Thymus (tissue), 11 donors: Measurements from ENCODE around the gene TMEM138. TPM values are rescaled to one million over a fixed set of nuclear protein-coding genes. Genes with fewer than 3 reads are reported as not detected.
"Not testable (repeated sequence)": the region's sequence is repeated elsewhere in the genome, so short reads cannot be mapped to it uniquely, and the experiment has no call there.

Experiments used
- DNase-seq, 9 donors: peaks; one replicate each; pipeline ENCODE4 v3.0.0-alpha.2; 2013; ENCODE audit warnings: low spot score in 9 of 9, low read depth in 6 of 9, missing footprints in 1 of 9
- H3K27ac ChIP-seq, 2 donors: one replicate each; pipeline ENCODE4 v1.5.1; 2013; ENCODE audit warnings: control low read depth in 1 of 2, low read depth in 1 of 2, low read length in 1 of 2, mild to moderate bottlenecking in 1 of 2, moderate library complexity in 1 of 2
- H3K27me3 ChIP-seq, 2 donors: one replicate each; pipeline ENCODE4 v1.5.1; 2013; ENCODE audit warnings: low read length in 1 of 2; ENCODE audit not compliant: control insufficient read depth in 2 of 2, insufficient read depth in 1 of 2
- H3K36me3 ChIP-seq, 2 donors: one replicate each; pipeline ENCODE4 v1.5.1; 2013; ENCODE audit warnings: low read length in 1 of 2, mild to moderate bottlenecking in 1 of 2, moderate library complexity in 1 of 2; ENCODE audit not compliant: control insufficient read depth in 2 of 2, insufficient read depth in 2 of 2
- H3K4me1 ChIP-seq, 2 donors: one replicate each; pipeline ENCODE4 v1.5.1; 2013; ENCODE audit warnings: low read length in 2 of 2; ENCODE audit not compliant: control insufficient read depth in 2 of 2, insufficient read depth in 2 of 2
- H3K4me3 ChIP-seq, 2 donors: one replicate each; pipeline ENCODE4 v1.5.1; 2013; ENCODE audit warnings: low read length in 2 of 2, control low read depth in 1 of 2, mild to moderate bottlenecking in 1 of 2
- H3K9me3 ChIP-seq, 2 donors: one replicate each; pipeline ENCODE4 v1.5.1; 2013; ENCODE audit warnings: low read length in 1 of 2, mild to moderate bottlenecking in 1 of 2; ENCODE audit not compliant: control insufficient read depth in 2 of 2, insufficient read depth in 1 of 2
- WGBS: extraction: QIAGEN DNeasy Blood & Tissue Kit; methylation state at CpG from one replicate; pipeline ENCODE4 v1.1.7; 2013; 5-methylcytosine and 5-hydroxymethylcytosine counted together
- polyA plus RNA-seq: library from polyadenylated mRNA; stranded (reverse); fragments of 200-250 nt; gene quantifications from one replicate; pipeline ENCODE4 v1.2.3, GENCODE V29; 2013
- total RNA-seq: library from RNA; stranded (reverse); fragments of 120-200 nt; gene quantifications from one replicate; pipeline ENCODE4 v1.2.4, GENCODE V29; 2013
- donor health status: healthy.

Gene TMEM138
- total and polyA plus RNA-seq, 2 donors: 26.3 to 53.3 TPM

DNA sequence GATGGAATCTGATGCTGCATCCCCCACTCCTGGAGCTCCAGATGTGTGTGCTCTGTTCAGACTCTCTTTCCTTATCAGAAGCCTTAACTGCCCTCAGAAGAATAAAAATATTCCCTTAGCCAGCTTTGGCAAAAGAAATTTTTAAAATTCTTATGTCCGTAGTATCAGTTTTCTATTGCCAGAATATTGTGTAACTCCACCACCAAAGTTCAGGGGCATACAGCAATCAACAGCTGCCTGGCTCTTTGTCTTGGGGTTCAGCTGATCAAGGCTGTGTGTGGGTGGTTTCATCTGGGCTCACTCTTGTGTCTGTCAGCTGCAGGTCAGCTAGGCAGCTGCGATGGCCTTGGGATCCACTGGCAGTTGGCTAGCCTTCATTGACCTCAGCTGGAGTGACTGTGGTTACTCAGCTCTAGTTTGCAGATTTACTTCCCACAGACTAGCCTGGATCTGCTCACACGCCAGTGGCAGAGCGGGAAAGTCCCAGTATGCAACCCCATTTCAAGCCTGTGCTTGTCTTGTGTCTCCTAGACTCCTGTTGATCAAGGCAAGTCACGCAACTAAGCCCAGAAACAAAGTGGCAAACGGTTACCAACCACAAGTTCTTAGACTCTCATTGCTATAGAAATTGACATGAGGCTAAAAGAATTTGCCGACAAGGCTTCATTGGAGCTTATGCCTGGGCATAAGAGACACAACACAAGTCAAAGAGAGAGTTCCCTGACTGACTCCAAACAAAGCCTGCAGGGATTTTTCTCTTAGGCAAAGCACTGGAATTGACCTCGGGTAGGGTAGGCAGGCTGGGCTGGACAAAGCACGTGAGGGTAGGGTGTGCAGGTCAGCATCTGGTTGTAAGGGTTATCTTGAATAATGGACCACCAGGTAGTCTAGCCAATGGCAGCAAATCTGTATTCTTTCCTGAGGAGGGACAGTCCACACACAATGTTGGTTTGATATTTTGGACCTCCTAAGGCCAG lies 7.5 kb downstream of the TMEM138 start:
- Histone ChIP-seq H3K27ac (peak overlapping the region; percentile 48 to 60), H3K36me3 (peaks cover 50 to 64% of the 10 kb centered on the region in 2 donors), H3K27me3 (no peaks in the 10 kb centered on the region), H3K4me3 (no peak overlapping the region), H3K4me1 (peaks cover 0 to 6% of the 10 kb centered on the region in 2 donors), H3K9me3 (peaks cover 0 to 9% of the 10 kb centered on the region in 2 donors)
- no peak for DNase-seq
- 93% methylated on average over 9 of the region's 9 CpGs for WGBS

DNA sequence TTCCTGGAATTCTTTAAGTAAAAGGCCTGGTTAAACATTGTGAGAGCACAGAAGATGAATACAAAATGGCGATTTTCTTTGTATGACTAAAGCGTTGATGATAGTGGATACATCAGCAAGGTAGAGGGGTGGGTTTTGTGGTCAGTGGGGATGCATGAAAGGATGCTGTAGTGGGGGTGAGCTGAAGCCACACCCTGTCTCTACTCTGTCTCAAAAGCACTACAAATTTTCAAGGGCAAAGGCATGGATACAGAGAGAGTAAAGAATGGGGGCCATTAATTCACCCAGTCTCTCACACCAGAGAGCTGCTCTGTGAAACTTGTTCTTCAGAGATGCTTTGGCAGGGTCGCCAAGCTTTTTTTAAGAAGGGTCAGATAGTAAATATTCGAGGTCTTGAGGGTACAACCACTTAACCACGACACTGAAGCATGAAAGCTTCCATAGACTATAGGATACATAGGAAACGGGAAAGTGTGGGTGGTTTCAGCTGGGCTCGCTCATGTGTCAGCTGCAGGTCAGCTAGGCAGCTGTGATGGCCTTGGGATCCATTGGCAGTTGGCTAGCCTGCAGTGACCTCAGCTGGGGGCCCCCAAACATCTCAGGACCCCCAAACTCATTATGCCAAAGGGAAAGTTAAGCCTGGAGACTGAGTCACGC lies 8.3 kb downstream of the TMEM138 start:
- Histone ChIP-seq H3K27ac (peak overlapping the region; percentile 48 to 60), H3K27me3 (no peaks in the 10 kb centered on the region), H3K36me3 (peaks cover 48 to 64% of the 10 kb centered on the region in 2 donors), H3K9me3 (peaks cover 0 to 10% of the 10 kb centered on the region in 2 donors), H3K4me1 (peaks cover 0 to 6% of the 10 kb centered on the region in 2 donors), H3K4me3 (no peak overlapping the region)
- no peak for DNase-seq
- WGBS: 89% methylated on average over 8 of the region's 8 CpGs

DNA sequence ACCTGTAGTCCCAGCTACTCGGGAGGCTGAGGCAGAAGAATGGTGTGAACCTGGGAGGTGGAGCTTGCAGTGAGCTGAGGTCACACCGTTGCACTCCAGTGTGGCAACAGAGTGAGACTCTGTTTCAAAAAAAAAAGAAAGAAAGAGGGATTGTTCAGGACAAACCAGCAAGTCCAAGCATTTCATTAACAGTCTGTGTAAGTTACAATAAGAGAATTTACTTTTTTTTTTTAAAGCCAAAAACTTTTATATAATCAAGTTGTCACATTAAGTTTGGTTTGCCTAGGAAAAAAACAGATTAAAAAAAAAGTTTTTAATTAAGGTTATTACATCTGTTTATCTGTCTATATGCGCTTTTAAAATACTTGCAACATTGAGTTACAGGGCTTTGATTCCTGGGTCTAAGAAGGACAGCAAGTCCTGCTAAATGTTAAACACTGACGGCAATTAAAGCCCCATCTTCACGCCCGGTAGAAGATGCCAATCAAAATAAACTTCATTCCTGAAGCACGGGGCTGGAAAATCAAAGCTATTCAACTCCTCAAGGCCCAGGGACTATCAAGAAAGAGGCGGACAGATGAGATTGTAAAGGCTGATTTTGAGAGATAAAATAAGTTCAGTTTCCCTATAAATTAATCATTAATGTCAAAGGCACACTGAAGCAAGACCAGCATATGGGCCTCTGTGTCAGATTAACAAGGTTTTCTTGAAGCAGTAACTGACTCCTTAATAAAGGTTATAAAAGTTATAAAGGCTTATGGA lies 10.7 kb downstream of the TMEM138 start:
- Histone ChIP-seq H3K9me3 (peaks cover 0 to 10% of the 10 kb centered on the region in 2 donors), H3K27me3 (no peaks in the 10 kb centered on the region), H3K36me3 (peaks cover 31 to 41% of the 10 kb centered on the region in 2 donors), H3K4me3 (no peak overlapping the region), H3K27ac (no peak overlapping the region), H3K4me1 (peaks cover 0 to 6% of the 10 kb centered on the region in 2 donors)
- DNase-seq: no peak
- WGBS: 96% methylated on average over 8 of the region's 8 CpGs

DNA sequence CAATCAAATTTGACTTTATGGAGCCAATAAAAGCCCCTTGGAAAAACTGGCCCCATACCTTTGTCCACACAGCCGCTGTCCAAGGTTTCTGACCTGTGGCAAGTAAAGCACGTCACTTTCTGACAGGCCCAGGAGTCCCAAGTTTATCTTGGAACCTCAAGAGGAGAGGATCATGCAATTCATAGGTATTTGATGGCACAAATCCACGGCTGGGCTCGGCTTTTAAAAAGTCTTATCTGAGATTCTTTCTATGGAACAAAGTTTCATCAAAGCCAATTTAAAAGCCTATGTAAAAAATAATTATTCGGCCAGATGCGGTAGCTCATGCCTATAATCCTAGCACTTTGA lies 13.6 kb downstream of the TMEM138 start:
- H3K27ac ChIP-seq: peak overlapping the region in 1 of 2 donors; percentile 60
- 92% methylated on average over 6 of the region's 6 CpGs for WGBS
- H3K36me3 ChIP-seq: peaks cover 10 to 12% of the 10 kb centered on the region in 2 donors
- peaks cover 0 to 10% of the 10 kb centered on the region in 2 donors for H3K9me3 ChIP-seq
- no peak overlapping the region for H3K4me3 ChIP-seq
- no peaks in the 10 kb centered on the region for H3K27me3 ChIP-seq
- no peak for DNase-seq
- no peaks in the 10 kb centered on the region for H3K4me1 ChIP-seq

DNA sequence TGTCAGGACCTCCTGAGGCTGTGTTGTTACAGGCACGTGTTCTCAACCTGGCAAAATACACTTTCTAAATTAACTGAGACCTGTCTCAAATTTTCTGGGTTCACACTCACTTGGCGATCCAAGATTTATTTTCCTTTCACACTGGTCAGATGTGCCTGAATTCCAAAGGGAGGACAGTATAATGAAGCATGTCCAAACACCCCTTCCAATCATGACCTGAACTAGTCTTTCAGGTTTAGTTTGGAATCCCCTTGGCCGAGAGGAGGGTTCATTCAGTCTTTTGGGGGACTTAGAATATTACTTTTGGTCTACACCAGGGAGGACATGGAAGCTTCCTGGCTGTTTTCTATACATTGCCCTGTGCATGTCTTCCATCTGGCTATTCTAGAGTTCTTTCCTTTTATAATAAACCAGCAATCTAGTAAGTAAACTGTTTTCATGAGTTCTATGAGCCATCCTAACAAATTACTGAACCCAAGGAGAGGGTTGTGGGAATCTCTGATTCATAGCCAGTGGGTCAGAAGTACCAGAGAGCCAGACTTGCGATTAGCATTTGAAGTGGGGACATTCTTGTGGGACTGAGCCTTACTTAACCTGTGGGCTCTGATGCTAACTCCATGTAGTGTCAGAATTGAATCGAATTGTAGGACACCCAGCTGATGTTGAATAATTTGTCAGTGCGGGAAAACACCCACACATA lies 15.4 kb downstream of the TMEM138 start:
- Histone ChIP-seq H3K27ac (peak overlapping the region in 1 of 2 donors; percentile 18), H3K27me3 (no peaks in the 10 kb centered on the region), H3K4me1 (no peaks in the 10 kb centered on the region), H3K4me3 (no peak overlapping the region), H3K36me3 (peaks cover 7 to 9% of the 10 kb centered on the region in 2 donors), H3K9me3 (peaks cover 0 to 10% of the 10 kb centered on the region in 2 donors)
- WGBS: 96% methylated on average over 6 of the region's 6 CpGs
- no peak for DNase-seq

DNA sequence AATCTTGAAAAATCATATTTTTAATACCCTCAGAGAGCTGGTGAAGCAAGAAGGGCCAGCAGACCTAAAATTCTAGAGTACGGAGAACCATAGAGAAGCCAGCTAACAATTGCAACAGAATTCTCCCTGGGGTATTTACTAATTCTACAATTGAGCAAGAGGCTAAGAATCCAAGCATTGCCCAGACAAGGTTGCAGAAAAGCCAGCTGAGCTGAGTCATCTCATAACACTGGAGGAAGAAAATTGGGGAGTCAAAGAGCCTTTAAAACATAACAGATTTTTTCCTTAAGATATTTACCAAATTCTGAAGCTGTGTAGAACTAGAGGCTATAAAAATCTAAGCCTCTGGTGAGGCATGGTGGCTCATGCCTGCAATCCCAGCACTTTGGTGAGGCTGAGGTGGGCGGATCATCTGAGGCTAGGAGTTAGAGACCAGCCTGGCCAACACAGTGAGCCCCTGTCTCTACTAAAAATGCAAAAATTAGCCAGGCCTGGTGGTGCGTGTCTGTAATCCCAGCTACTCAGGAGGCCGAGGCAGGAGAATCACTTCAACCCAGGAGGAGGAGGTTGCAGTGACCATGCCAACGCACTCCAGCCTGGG lies 16.6 kb downstream of the TMEM138 start:
- no peak overlapping the region for H3K27ac ChIP-seq
- WGBS: 96% methylated on average over 5 of the region's 5 CpGs

DNA sequence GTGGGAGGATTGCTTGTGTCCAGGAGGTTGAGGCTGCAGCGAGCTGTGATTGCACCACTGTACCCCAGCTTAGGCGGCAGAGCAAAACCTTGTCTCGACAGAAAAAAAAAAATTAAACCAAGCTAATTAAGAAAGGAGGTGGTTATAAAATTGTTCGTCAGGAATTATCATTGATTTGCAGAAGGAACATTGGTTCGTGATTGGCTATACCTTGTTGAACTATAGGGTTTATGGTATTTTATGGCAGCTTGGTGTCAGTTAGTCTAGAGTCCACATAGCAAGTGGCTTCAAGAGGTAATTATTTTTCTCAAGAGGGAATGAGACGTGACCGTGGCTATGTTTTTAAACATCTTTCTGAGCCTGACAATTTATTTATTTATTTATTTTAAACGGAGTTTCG lies 18.7 kb downstream of the TMEM138 start:
- 98% methylated on average over 9 of the region's 9 CpGs for WGBS
- Histone ChIP-seq H3K27me3 (no peaks in the 10 kb centered on the region), H3K36me3 (peaks cover 0 to 1% of the 10 kb centered on the region in 2 donors), H3K27ac (no peak overlapping the region), H3K4me1 (no peaks in the 10 kb centered on the region), H3K9me3 (no peaks in the 10 kb centered on the region), H3K4me3 (no peak overlapping the region)
- no peak for DNase-seq

More for the DNA sequence above, 16.6 kb downstream of the TMEM138 start:
- H3K4me1 ChIP-seq: no peaks in the 10 kb centered on the region
- H3K27me3 ChIP-seq: no peaks in the 10 kb centered on the region
- H3K9me3 ChIP-seq: peaks cover 0 to 9% of the 10 kb centered on the region in 2 donors
- H3K4me3 ChIP-seq: no peak overlapping the region
- H3K36me3 ChIP-seq: peaks cover 5 to 6% of the 10 kb centered on the region in 2 donors
- DNase-seq: no peak

DNA sequence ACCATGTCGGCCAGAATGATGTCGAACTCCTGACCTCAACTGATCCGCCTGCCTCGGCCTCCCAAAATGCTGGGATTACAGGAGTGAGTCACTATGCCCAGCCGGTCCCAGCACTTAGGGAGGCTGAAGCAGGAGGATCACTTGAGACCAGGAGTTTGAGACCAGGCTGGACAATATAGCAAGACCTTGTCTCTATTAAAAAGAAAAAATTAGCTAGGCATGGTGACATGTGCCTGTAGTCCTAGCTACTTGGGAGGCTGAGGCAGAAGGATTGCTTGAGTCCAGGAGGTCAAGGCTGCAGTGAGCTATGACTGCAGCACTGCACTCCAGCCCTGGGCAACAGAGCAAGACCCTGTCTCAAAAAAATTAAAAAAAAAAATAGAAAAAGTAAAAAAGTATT lies 21.7 kb downstream of the TMEM138 start:
- H3K9me3 ChIP-seq, H3K27me3 ChIP-seq, H3K36me3 ChIP-seq, DNase-seq, H3K4me3 ChIP-seq, H3K27ac ChIP-seq, H3K4me1 ChIP-seq: not testable (repeated sequence)
- over 99% methylated on average over 5 of the region's 5 CpGs for WGBS
